ENCODE data around the gene CAMKV.
A peak's percentile ranks its signal among the peaks of the same experiment; 100 is the strongest.
"Not testable (repeated sequence)": the region's sequence is repeated elsewhere in the genome, so short reads cannot be mapped to it uniquely, and the experiment has no call there.

CAMKV gene

GRCh38 chr3:49844464-49845183 lies 25.1 kb downstream of the CAMKV start:
- no peak overlapping the region for H3K27ac Mint-ChIP-seq
- H3K4me3 Mint-ChIP-seq: no peak overlapping the region
- no peaks in the 10 kb centered on the region for H3K4me1 Mint-ChIP-seq (ENCODE audit: low read depth)
- H3K9me3 Mint-ChIP-seq (ENCODE audit: low read depth): no peaks in the 10 kb centered on the region
- H3K36me3 Mint-ChIP-seq: no peaks in the 10 kb centered on the region
- no peaks in the 10 kb centered on the region for H3K27me3 Mint-ChIP-seq

GRCh38 chr3:49842843-49843517 lies 26.7 kb downstream of the CAMKV start:
- Mint-ChIP-seq H3K9me3 (ENCODE audit: low read depth) (no peaks in the 10 kb centered on the region), H3K36me3 (peaks cover 2% of the 10 kb centered on the region), H3K4me3 (no peak overlapping the region), H3K4me1 (ENCODE audit: low read depth) (peaks cover 2% of the 10 kb centered on the region), H3K27ac (no peak overlapping the region), H3K27me3 (no peaks in the 10 kb centered on the region)

- H3K4me1 Mint-ChIP-seq (ENCODE audit: low read depth): peaks cover 2% of the 10 kb centered on the region
- no peak overlapping the region for H3K4me3 Mint-ChIP-seq
- peaks cover 2% of the 10 kb centered on the region for H3K36me3 Mint-ChIP-seq
- no peaks in the 10 kb centered on the region for H3K27me3 Mint-ChIP-seq
- H3K27ac Mint-ChIP-seq: no peak overlapping the region
- no peaks in the 10 kb centered on the region for H3K9me3 Mint-ChIP-seq (ENCODE audit: low read depth)
Measured at GRCh38 chr3:49841806-49842205, 27.9 kb downstream of the CAMKV start.

GRCh38 chr3:49841126-49841696 lies 28.5 kb downstream of the CAMKV start:
- H3K27ac Mint-ChIP-seq: no peak overlapping the region
- H3K9me3 Mint-ChIP-seq (ENCODE audit: low read depth): no peaks in the 10 kb centered on the region
- no peaks in the 10 kb centered on the region for H3K27me3 Mint-ChIP-seq
- H3K4me3 Mint-ChIP-seq: no peak overlapping the region
- peaks cover 2% of the 10 kb centered on the region for H3K4me1 Mint-ChIP-seq (ENCODE audit: low read depth)
- H3K36me3 Mint-ChIP-seq: peaks cover 2% of the 10 kb centered on the region

- peaks cover 2% of the 10 kb centered on the region for H3K4me1 Mint-ChIP-seq (ENCODE audit: low read depth)
- no peak overlapping the region for H3K27ac Mint-ChIP-seq
- no peaks in the 10 kb centered on the region for H3K27me3 Mint-ChIP-seq
- H3K4me3 Mint-ChIP-seq: no peak overlapping the region
- H3K9me3 Mint-ChIP-seq (ENCODE audit: low read depth): no peaks in the 10 kb centered on the region
- peaks cover 2% of the 10 kb centered on the region for H3K36me3 Mint-ChIP-seq
Measured at GRCh38 chr3:49840388-49840787, 29.3 kb downstream of the CAMKV start.

GRCh38 chr3:49839193-49839809 lies 30.4 kb downstream of the CAMKV start:
- H3K27ac Mint-ChIP-seq: no peak overlapping the region
- peaks cover 2% of the 10 kb centered on the region for H3K4me1 Mint-ChIP-seq (ENCODE audit: low read depth)
- no peaks in the 10 kb centered on the region for H3K27me3 Mint-ChIP-seq
- no peaks in the 10 kb centered on the region for H3K9me3 Mint-ChIP-seq (ENCODE audit: low read depth)
- no peak overlapping the region for H3K4me3 Mint-ChIP-seq
- H3K36me3 Mint-ChIP-seq: peaks cover 5% of the 10 kb centered on the region

GRCh38 chr3:49831341-49831740 lies 38.4 kb downstream of the CAMKV start:
- no peak overlapping the region for H3K4me3 Mint-ChIP-seq
- H3K27me3 Mint-ChIP-seq: no peaks in the 10 kb centered on the region
- peaks cover 6% of the 10 kb centered on the region for H3K36me3 Mint-ChIP-seq
- H3K27ac Mint-ChIP-seq: no peak overlapping the region
- H3K4me1 Mint-ChIP-seq (ENCODE audit: low read depth): no peaks in the 10 kb centered on the region
- H3K9me3 Mint-ChIP-seq (ENCODE audit: low read depth): no peaks in the 10 kb centered on the region

GRCh38 chr3:49826016-49826415 lies 43.7 kb downstream of the CAMKV start:
- H3K4me1 Mint-ChIP-seq (ENCODE audit: low read depth): no peaks in the 10 kb centered on the region
- H3K27ac Mint-ChIP-seq: no peak overlapping the region
- no peak overlapping the region for H3K4me3 Mint-ChIP-seq
- H3K9me3 Mint-ChIP-seq (ENCODE audit: low read depth): no peaks in the 10 kb centered on the region
- no peaks in the 10 kb centered on the region for H3K27me3 Mint-ChIP-seq
- no peaks in the 10 kb centered on the region for H3K36me3 Mint-ChIP-seq

GRCh38 chr3:49823131-49823530 lies 46.6 kb downstream of the CAMKV start:
- H3K36me3 Mint-ChIP-seq; H3K27ac Mint-ChIP-seq; H3K4me1 Mint-ChIP-seq (ENCODE audit: low read depth); H3K4me3 Mint-ChIP-seq; H3K9me3 Mint-ChIP-seq (ENCODE audit: low read depth); H3K27me3 Mint-ChIP-seq: not testable (repeated sequence)

- Mint-ChIP-seq H3K4me3 (peak within 1 kb of the TSS; percentile 93), H3K27me3 (no peaks in the 10 kb centered on the region), H3K27ac (peak within 1 kb of the TSS; percentile 96), H3K36me3 (no peaks in the 10 kb centered on the region), H3K9me3 (ENCODE audit: low read depth) (no peaks in the 10 kb centered on the region), H3K4me1 (ENCODE audit: low read depth) (peaks cover 36% of the 10 kb centered on the region)
Measured at GRCh38 chr3:49813497-49814174, 56.1 kb downstream of the CAMKV start, which contains the start of gene UBA7. Gene UBA7 (minus strand): TSS chr3:49813953. CDS start chr3:49813787, 166 bp downstream.

- peak overlapping the region; percentile 96 for H3K27ac Mint-ChIP-seq
- no peaks in the 10 kb centered on the region for H3K9me3 Mint-ChIP-seq (ENCODE audit: low read depth)
- no peaks in the 10 kb centered on the region for H3K27me3 Mint-ChIP-seq
- peaks cover 42% of the 10 kb centered on the region for H3K4me1 Mint-ChIP-seq (ENCODE audit: low read depth)
- no peaks in the 10 kb centered on the region for H3K36me3 Mint-ChIP-seq
- H3K4me3 Mint-ChIP-seq: peak overlapping the region; percentile 93
Measured at GRCh38 chr3:49812916-49813496, 56.7 kb downstream of the CAMKV start.

Measured in activated naive CD8-positive, alpha-beta T cell (primary cell).